DND-41 (cell line): ENCODE results near the gene KRTAP23-1.

ENCODE experiments used
- ATAC-seq: fragments of 200-7000 bp; cut with Tn5 transposase; 3 replicates; pipeline ENCODE4 v1.9.1; 2021; ENCODE audit warnings: low read depth; ENCODE audit not compliant: insufficient read depth
- DNase-seq: peaks from one replicate; pipeline ENCODE4 v3.0.0-alpha.2; 2020
- H2AFZ ChIP-seq: 2 replicates; pipeline ENCODE4 v1.6.0; 2012; ENCODE audit warnings: low read depth, low read length
- H3K27ac ChIP-seq: 2 replicates; pipeline ENCODE4 v1.5.1; 2012; ENCODE audit warnings: low read length, inconsistent platforms
- H3K27me3 ChIP-seq: fragments of 200-600 bp; sonication (generic); 2 replicates; pipeline ENCODE4 v1.6.0; 2012; ENCODE audit warnings: low read length, mild to moderate bottlenecking, inconsistent platforms; ENCODE audit not compliant: insufficient read depth, poor library complexity
- H3K36me3 ChIP-seq: 2 replicates; pipeline ENCODE4 v1.5.1; 2012; ENCODE audit warnings: low read length, inconsistent platforms; ENCODE audit not compliant: insufficient read depth
- H3K4me1 ChIP-seq: 2 replicates; pipeline ENCODE4 v1.5.1; 2012; ENCODE audit warnings: mild to moderate bottlenecking, low read length; ENCODE audit not compliant: insufficient read depth
- H3K4me2 ChIP-seq: 2 replicates; pipeline ENCODE4 v1.6.0; 2012; ENCODE audit warnings: mild to moderate bottlenecking, moderate library complexity, low read length, inconsistent platforms; ENCODE audit not compliant: insufficient read depth
- H3K4me3 ChIP-seq, 2 experiments: fragments of 200-600 bp in 1 of 2; shearing (Covaris generic) in 1 of 2; 2 replicates each; pipeline ENCODE4 v1.5.1; 2012 to 2016; ENCODE audit warnings: inconsistent platforms in 2 of 2, low read length in 2 of 2, mild to moderate bottlenecking in 2 of 2, low read depth in 1 of 2, moderate library complexity in 1 of 2
- H3K79me2 ChIP-seq: 2 replicates; pipeline ENCODE4 v1.6.0; 2012; ENCODE audit warnings: low read length, inconsistent platforms; ENCODE audit not compliant: insufficient read depth
- H3K9ac ChIP-seq: 2 replicates; pipeline ENCODE4 v1.6.0; 2012; ENCODE audit warnings: low read depth, mild to moderate bottlenecking, inconsistent platforms, low read length, moderate library complexity
- H3K9me3 ChIP-seq: 2 replicates; pipeline ENCODE4 v1.5.1; 2012; ENCODE audit warnings: low read length, moderate library complexity, mild to moderate bottlenecking, inconsistent platforms; ENCODE audit not compliant: insufficient read depth, severe bottlenecking
- H4K20me1 ChIP-seq: 2 replicates; pipeline ENCODE4 v1.6.0; 2012; ENCODE audit warnings: low read length; ENCODE audit not compliant: insufficient read depth
- EZH2 ChIP-seq: IDR thresholded peaks from 3 replicates; pipeline ENCODE4 v1.6.1; 2012; ENCODE audit warnings: borderline replicate concordance, low read depth, mild to moderate bottlenecking, moderate library complexity, low read length, inconsistent platforms; ENCODE audit not compliant: severe bottlenecking
- TF ChIP-seq, protein P1 (sequence below): IDR thresholded peaks from 2 replicates; pipeline ENCODE4 v1.5.1; 2012; ENCODE audit warnings: borderline replicate concordance, low read length, moderate library complexity, mild to moderate bottlenecking; ENCODE audit not compliant: poor library complexity, severe bottlenecking; ENCODE audit errors: extremely low read depth

The KRTAP23-1 gene

DNA sequence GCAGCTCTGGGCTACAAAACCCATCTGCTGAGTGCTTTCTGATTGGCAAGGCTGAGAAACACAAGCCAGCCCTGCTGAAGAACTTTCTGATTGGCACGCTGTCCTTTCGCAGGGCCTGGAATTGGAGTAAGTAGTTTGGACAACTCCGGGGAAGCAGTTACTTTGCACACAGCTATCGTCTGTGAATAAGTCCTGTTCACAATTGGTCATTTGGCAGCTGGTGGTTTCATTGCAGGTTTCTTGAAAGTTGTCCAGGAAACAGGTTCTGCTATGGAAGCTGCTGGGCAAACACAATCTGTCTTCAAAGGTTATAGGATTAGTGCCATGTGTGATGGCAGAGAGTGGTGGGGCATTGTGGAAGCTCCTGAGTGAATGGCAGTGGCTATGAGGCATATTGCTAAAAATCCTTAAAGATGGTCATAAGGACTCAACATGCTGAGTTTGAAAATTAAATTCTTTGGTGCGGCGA lies 11.1 kb downstream of the KRTAP23-1 start, which contains the start of gene KRTAP27-1:
TSS of gene KRTAP27-1 (minus strand) at position 419 of the 469 bp plus-strand sequence. CDS start at position 393, 26 bp downstream.
- Histone ChIP-seq H3K4me3 (no peak within 1 kb of the TSS), H3K36me3 (no peaks in the 10 kb centered on the region), H3K9ac (no peak within 1 kb of the TSS), H3K4me2 (no peak within 1 kb of the TSS), H3K27ac (no peak within 1 kb of the TSS), H4K20me1 (no peaks in the 10 kb centered on the region), H3K9me3 (no peaks in the 10 kb centered on the region), H2AFZ (no peak within 1 kb of the TSS), H3K4me1 (no peaks in the 10 kb centered on the region), H3K79me2 (no peaks in the 10 kb centered on the region), H3K27me3 (peaks cover 5% of the 10 kb centered on the region)
- no peak for DNase-seq
- TF ChIP-seq, protein P1, sequence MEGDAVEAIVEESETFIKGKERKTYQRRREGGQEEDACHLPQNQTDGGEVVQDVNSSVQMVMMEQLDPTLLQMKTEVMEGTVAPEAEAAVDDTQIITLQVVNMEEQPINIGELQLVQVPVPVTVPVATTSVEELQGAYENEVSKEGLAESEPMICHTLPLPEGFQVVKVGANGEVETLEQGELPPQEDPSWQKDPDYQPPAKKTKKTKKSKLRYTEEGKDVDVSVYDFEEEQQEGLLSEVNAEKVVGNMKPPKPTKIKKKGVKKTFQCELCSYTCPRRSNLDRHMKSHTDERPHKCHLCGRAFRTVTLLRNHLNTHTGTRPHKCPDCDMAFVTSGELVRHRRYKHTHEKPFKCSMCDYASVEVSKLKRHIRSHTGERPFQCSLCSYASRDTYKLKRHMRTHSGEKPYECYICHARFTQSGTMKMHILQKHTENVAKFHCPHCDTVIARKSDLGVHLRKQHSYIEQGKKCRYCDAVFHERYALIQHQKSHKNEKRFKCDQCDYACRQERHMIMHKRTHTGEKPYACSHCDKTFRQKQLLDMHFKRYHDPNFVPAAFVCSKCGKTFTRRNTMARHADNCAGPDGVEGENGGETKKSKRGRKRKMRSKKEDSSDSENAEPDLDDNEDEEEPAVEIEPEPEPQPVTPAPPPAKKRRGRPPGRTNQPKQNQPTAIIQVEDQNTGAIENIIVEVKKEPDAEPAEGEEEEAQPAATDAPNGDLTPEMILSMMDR, result no peak
- TF ChIP-seq EZH2, result no peak
- ATAC-seq, result no peak

GRCh38 chr21:30336596-30336995 lies 11.8 kb downstream of the KRTAP23-1 start:
- Histone ChIP-seq H3K36me3 (no peaks in the 10 kb centered on the region), H3K79me2 (no peaks in the 10 kb centered on the region), H3K9me3 (no peaks in the 10 kb centered on the region), H3K27ac (no peak overlapping the region), H3K27me3 (peaks cover 5% of the 10 kb centered on the region), H3K4me3 (no peak overlapping the region), H3K4me2 (no peak overlapping the region), H4K20me1 (no peaks in the 10 kb centered on the region), H3K4me1 (no peaks in the 10 kb centered on the region), H3K9ac (no peak overlapping the region), H2AFZ (no peak overlapping the region)
- DNase-seq (no peak), ATAC-seq (no peak)
- no peak for TF ChIP-seq EZH2
- TF ChIP-seq, protein P1, result no peak

GRCh38 chr21:30333736-30334135 lies 14.7 kb downstream of the KRTAP23-1 start:
- H3K36me3 ChIP-seq, result no peaks in the 10 kb centered on the region
- no peak overlapping the region for H3K4me2 ChIP-seq
- peaks cover 5% of the 10 kb centered on the region for H3K27me3 ChIP-seq
- no peaks in the 10 kb centered on the region for H3K4me1 ChIP-seq
- TF ChIP-seq, protein P1, result no peak
- TF ChIP-seq EZH2, result no peak
- H3K4me3 ChIP-seq, result no peak overlapping the region
- H2AFZ ChIP-seq, result no peak overlapping the region
- DNase-seq (no peak), ATAC-seq (no peak)
- no peak overlapping the region for H3K9ac ChIP-seq
- H3K9me3 ChIP-seq, result no peaks in the 10 kb centered on the region
- H4K20me1 ChIP-seq, result no peaks in the 10 kb centered on the region
- H3K79me2 ChIP-seq, result no peaks in the 10 kb centered on the region
- H3K27ac ChIP-seq, result no peak overlapping the region

- Histone ChIP-seq H3K27me3 (peaks cover 5% of the 10 kb centered on the region), H2AFZ (no peak overlapping the region), H3K4me3 (no peak overlapping the region), H3K4me2 (no peak overlapping the region), H4K20me1 (no peaks in the 10 kb centered on the region), H3K4me1 (no peaks in the 10 kb centered on the region), H3K9me3 (no peaks in the 10 kb centered on the region), H3K9ac (no peak overlapping the region), H3K79me2 (no peaks in the 10 kb centered on the region), H3K27ac (no peak overlapping the region), H3K36me3 (no peaks in the 10 kb centered on the region)
- DNase-seq (no peak), ATAC-seq (no peak)
- TF ChIP-seq, protein P1, result no peak
Observed at GRCh38 chr21:30332681-30333080, 15.7 kb downstream of the KRTAP23-1 start.
